IMR-90 (cell line): ENCODE data around the gene OR1K1.

ENCODE experiments used
- BHLHE40 ChIP-seq: fragments of 150-350 bp; IDR thresholded peaks from 2 replicates; pipeline ENCODE4 v1.6.1; 2016; ENCODE audit warnings: mild to moderate bottlenecking, low read depth, low read length
- CEBPB ChIP-seq: IDR thresholded peaks from 2 replicates; pipeline ENCODE4 v1.6.1; 2012; ENCODE audit warnings: low read depth, low read length, improper control_type of control experiment
- CTCF ChIP-seq: conservative IDR thresholded peaks from 2 replicates; pipeline ENCODE4 v1.5.1; 2012; ENCODE audit warnings: mild to moderate bottlenecking, low read depth, low read length, improper control_type of control experiment
- FOS ChIP-seq: fragments of 150-350 bp; IDR thresholded peaks from 2 replicates; pipeline ENCODE4 v1.6.1; 2016; ENCODE audit warnings: low read depth, low read length
- MAFK ChIP-seq: IDR thresholded peaks from 2 replicates; pipeline ENCODE4 v1.6.1; 2012; ENCODE audit warnings: low read depth, low read length, improper control_type of control experiment
- MXI1 ChIP-seq: IDR thresholded peaks from 2 replicates; pipeline ENCODE4 v1.6.1; 2012; ENCODE audit warnings: low read depth, mild to moderate bottlenecking, low read length, moderate library complexity, borderline replicate concordance
- NFE2L2 ChIP-seq: fragments of 150-350 bp; IDR thresholded peaks from 2 replicates; pipeline ENCODE4 v1.6.1; 2016; ENCODE audit warnings: low read depth, mild to moderate bottlenecking, low read length
- POLR2A ChIP-seq: IDR thresholded peaks from 2 replicates; pipeline ENCODE4 v1.6.1; 2012; ENCODE audit warnings: mild to moderate bottlenecking, low read depth, low read length
- RAD21 ChIP-seq: IDR thresholded peaks from 2 replicates; pipeline ENCODE4 v1.6.1; 2012; ENCODE audit warnings: low read length, improper control_type of control experiment
- RCOR1 ChIP-seq: IDR thresholded peaks from 2 replicates; pipeline ENCODE4 v1.6.1; 2012; ENCODE audit warnings: mild to moderate bottlenecking, low read length, improper control_type of control experiment; ENCODE audit not compliant: insufficient replicate concordance
- RFX5 ChIP-seq: IDR thresholded peaks from 2 replicates; pipeline ENCODE4 v1.8.0; 2012; ENCODE audit warnings: low read depth, mild to moderate bottlenecking, low read length, moderate library complexity
- SMC3 ChIP-seq: fragments of 150-350 bp; IDR thresholded peaks from 2 replicates; pipeline ENCODE4 v1.6.1; 2016; ENCODE audit warnings: low read depth, mild to moderate bottlenecking, antibody characterized with exemption, low read length, moderate library complexity
- TF ChIP-seq, protein P1 (sequence below): fragments of 150-350 bp; IDR thresholded peaks from 2 replicates; pipeline ENCODE4 v1.6.1; 2017; ENCODE audit warnings: mild to moderate bottlenecking, antibody characterized with exemption, low read length, low read depth

- TF ChIP-seq SMC3 (no peak), CTCF (no peak), RFX5 (no peak), CEBPB (no peak), RAD21 (no peak), POLR2A (no peak), BHLHE40 (no peak), FOS (no peak), RCOR1 (no peak), NFE2L2 (no peak), MAFK (no peak), MXI1 (no peak)
- TF ChIP-seq, protein P1, sequence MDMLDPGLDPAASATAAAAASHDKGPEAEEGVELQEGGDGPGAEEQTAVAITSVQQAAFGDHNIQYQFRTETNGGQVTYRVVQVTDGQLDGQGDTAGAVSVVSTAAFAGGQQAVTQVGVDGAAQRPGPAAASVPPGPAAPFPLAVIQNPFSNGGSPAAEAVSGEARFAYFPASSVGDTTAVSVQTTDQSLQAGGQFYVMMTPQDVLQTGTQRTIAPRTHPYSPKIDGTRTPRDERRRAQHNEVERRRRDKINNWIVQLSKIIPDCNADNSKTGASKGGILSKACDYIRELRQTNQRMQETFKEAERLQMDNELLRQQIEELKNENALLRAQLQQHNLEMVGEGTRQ = no peak
These were observed 18.3 kb upstream of the OR1K1 start for GRCh38 chr9:122781671-122782070.
